ENCODE data around the gene ARL4D. TPM values are rescaled to one million over a fixed set of nuclear protein-coding genes. Genes with fewer than 3 reads are reported as not detected.

ARL4D gene
- total RNA-seq, 4 donors from 2014 or later = 17.5 to 31.1 (median 21.9) TPM

- TF ChIP-seq, protein P1, sequence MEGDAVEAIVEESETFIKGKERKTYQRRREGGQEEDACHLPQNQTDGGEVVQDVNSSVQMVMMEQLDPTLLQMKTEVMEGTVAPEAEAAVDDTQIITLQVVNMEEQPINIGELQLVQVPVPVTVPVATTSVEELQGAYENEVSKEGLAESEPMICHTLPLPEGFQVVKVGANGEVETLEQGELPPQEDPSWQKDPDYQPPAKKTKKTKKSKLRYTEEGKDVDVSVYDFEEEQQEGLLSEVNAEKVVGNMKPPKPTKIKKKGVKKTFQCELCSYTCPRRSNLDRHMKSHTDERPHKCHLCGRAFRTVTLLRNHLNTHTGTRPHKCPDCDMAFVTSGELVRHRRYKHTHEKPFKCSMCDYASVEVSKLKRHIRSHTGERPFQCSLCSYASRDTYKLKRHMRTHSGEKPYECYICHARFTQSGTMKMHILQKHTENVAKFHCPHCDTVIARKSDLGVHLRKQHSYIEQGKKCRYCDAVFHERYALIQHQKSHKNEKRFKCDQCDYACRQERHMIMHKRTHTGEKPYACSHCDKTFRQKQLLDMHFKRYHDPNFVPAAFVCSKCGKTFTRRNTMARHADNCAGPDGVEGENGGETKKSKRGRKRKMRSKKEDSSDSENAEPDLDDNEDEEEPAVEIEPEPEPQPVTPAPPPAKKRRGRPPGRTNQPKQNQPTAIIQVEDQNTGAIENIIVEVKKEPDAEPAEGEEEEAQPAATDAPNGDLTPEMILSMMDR (IDR thresholded peaks at IDR 0.05) = no peak
- TF ChIP-seq POLR2AphosphoS5 (IDR thresholded peaks at IDR 0.05) = no peak
- no peak for TF ChIP-seq EP300 (IDR thresholded peaks at IDR 0.05)
- TF ChIP-seq POLR2A (IDR thresholded peaks at IDR 0.05; ENCODE audit: low read depth) = no peak
- no peak for DNase-seq (ENCODE audit: extremely low spot score)
- Histone ChIP-seq H3K9me3 (peaks cover 0 to 22% (median 22%) of the 10 kb centered on the region in 4 donors), H3K27me3 (no peaks in the 10 kb centered on the region), H3K4me3 (no peak overlapping the region), H3K27ac (replicated peaks in 1 of 4) (no peak overlapping the region), H3K36me3 (peaks cover 0 to 1% (median 0%) of the 10 kb centered on the region in 4 donors), H3K4me1 (peaks cover 0 to 6% (median 0%) of the 10 kb centered on the region in 4 donors)
- intact Hi-C loops (cut with DNase I) = no loop called here
- WGBS = 84% methylated on average over 10 of the region's 10 CpGs
Measured at GRCh38 chr17:43352579-43353331, 46.0 kb upstream of the ARL4D start.

DNA sequence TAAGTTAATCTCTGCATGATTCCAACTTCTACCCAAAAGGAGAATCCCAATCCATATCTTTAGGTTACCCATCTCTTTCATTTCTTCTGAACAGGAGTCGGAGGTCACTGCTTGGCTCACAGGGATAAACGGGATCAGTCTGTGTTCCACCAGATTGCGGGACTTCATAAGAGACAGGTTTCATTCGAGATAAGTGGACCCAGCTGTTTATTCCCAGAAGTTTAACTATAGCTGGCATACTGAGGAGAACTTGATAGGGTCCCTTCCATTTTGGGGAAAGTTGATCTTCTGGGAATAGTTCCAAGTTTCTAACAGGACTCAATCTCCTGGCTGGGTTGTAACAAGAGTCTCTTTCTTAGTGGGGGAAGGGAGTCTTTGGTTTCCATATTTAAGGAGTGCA lies 45.4 kb upstream of the ARL4D start:
- Histone ChIP-seq H3K4me1 (peaks cover 0 to 6% (median 0%) of the 10 kb centered on the region in 4 donors), H3K4me3 (no peak overlapping the region), H3K27ac (replicated peaks in 1 of 4) (no peak overlapping the region), H3K9me3 (peaks cover 0 to 16% (median 15%) of the 10 kb centered on the region in 4 donors), H3K27me3 (no peaks in the 10 kb centered on the region), H3K36me3 (no peaks in the 10 kb centered on the region)
- no peak for TF ChIP-seq POLR2A (IDR thresholded peaks at IDR 0.05; ENCODE audit: low read depth)
- 77% methylated on average over 4 of the region's 4 CpGs for WGBS
- intact Hi-C loops (cut with DNase I) = no loop called here
- no peak for DNase-seq (ENCODE audit: extremely low spot score)

DNA sequence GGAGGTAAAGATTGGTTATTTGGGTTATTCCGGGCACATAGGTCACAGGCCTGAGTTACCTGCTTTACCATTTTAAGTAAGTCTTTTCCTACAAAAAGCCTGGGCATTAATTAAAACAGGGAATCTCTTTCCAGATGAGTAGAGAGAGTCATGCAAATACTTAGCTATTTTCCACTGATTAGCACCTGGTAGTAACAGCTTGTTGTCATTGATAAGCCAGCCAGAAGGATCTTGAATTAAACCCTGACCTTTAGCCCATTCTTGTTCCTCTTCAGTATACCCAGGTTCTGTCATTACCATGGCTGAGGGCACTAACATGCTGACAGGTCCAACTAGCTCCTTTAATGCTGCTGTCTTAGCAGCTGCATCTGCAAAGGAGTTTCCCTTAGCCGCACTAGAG lies 44.4 kb upstream of the ARL4D start:
- 100% methylated on average over 2 of the region's 2 CpGs for WGBS
- intact Hi-C loops (cut with DNase I) = no loop called here

GRCh38 chr17:43356450-43356849 lies 42.3 kb upstream of the ARL4D start:
- no peak overlapping the region for H3K27ac ChIP-seq (replicated peaks in 1 of 4)
- H3K4me1 ChIP-seq = peaks cover 12 to 15% (median 12%) of the 10 kb centered on the region in 4 donors
- DNase-seq (ENCODE audit: extremely low spot score) = no peak
- H3K27me3 ChIP-seq = no peaks in the 10 kb centered on the region
- no peaks in the 10 kb centered on the region for H3K36me3 ChIP-seq
- intact Hi-C loops (cut with DNase I) = no loop called here
- H3K4me3 ChIP-seq = no peak overlapping the region
- 97% methylated on average over 5 of the region's 5 CpGs for WGBS
- H3K9me3 ChIP-seq = no peaks in the 10 kb centered on the region
- TF ChIP-seq POLR2A (IDR thresholded peaks at IDR 0.05; ENCODE audit: low read depth) (no peak), POLR2AphosphoS5 (IDR thresholded peaks at IDR 0.05) (no peak), EP300 (IDR thresholded peaks at IDR 0.05) (no peak)
- TF ChIP-seq, protein P1 (IDR thresholded peaks at IDR 0.05) = no peak

More for the DNA sequence above, 44.4 kb upstream of the ARL4D start:
- H3K4me3 ChIP-seq = no peak overlapping the region
- H3K36me3 ChIP-seq = no peaks in the 10 kb centered on the region
- no peak overlapping the region for H3K27ac ChIP-seq (replicated peaks in 1 of 4)
- H3K27me3 ChIP-seq = no peaks in the 10 kb centered on the region
- DNase-seq (ENCODE audit: extremely low spot score) = no peak
- H3K9me3 ChIP-seq = peaks cover 0 to 6% (median 6%) of the 10 kb centered on the region in 4 donors
- H3K4me1 ChIP-seq = peaks cover 1 to 6% (median 2%) of the 10 kb centered on the region in 4 donors
- TF ChIP-seq, protein P1 (IDR thresholded peaks at IDR 0.05) = no peak
- no peak for TF ChIP-seq POLR2AphosphoS5 (IDR thresholded peaks at IDR 0.05)
- TF ChIP-seq EP300 (IDR thresholded peaks at IDR 0.05) = no peak
- TF ChIP-seq POLR2A (IDR thresholded peaks at IDR 0.05; ENCODE audit: low read depth) = no peak

DNA sequence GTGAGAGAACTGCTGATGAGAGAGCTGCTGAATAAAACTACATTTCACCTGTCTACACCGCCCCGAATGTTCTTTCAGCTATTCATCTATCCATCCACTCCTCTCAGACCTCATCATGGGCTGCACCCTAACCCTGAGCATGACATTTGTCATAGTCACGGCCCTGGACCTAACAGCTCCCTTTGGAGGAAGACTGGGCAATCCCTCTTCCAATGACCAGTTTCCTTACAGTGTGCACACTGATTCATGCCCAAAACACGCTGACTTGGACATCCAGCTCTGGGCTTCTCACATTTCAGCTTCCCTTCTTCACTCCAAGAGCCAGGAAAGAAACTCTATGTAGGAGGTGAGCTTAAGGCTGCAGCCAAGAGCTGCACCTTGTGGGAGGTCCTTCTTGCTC lies 41.8 kb upstream of the ARL4D start:
- TF ChIP-seq, protein P1 (IDR thresholded peaks at IDR 0.05) = no peak
- TF ChIP-seq EP300 (IDR thresholded peaks at IDR 0.05) (no peak), POLR2AphosphoS5 (IDR thresholded peaks at IDR 0.05) (no peak), POLR2A (IDR thresholded peaks at IDR 0.05; ENCODE audit: low read depth) (no peak)
- intact Hi-C loops (cut with DNase I) = no loop called here
- DNase-seq (ENCODE audit: extremely low spot score) = no peak
- no peaks in the 10 kb centered on the region for H3K27me3 ChIP-seq
- H3K27ac ChIP-seq (replicated peaks in 1 of 4) = no peak overlapping the region
- H3K4me1 ChIP-seq = peaks cover 14 to 17% (median 14%) of the 10 kb centered on the region in 4 donors
- no peaks in the 10 kb centered on the region for H3K36me3 ChIP-seq
- 77% methylated on average over 4 of the region's 4 CpGs for WGBS
- H3K4me3 ChIP-seq = no peak overlapping the region
- no peaks in the 10 kb centered on the region for H3K9me3 ChIP-seq
